SIG-M5 (cell line): ENCODE measurements around the gene SYNGAP1.
"Not testable (repeated sequence)": the region's sequence is repeated elsewhere in the genome, so short reads cannot be mapped to it uniquely, and the experiment has no call there.

ENCODE experiments used
- DNase-seq: peaks from one replicate; lab custom pipeline; 2025; lab: John Stamatoyannopoulos, UW

SYNGAP1 gene

DNA sequence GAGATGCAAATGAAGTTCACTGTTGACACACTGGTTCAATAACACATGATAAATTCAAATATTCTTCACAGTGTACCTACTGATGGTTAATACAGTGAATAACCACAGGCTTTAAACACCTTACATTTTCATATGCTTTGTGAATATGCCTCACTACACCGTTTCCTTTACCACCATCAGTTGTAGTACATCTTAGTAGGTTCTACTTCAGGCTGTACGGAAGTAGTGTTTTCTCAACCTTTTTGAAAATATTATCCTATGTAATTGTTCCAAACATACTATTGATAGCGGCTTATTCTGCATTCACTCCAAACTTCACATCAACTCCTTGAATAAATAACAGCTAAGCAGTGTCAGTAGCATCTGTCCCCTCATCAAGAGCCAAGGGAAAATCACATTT, 49.8 kb downstream of the SYNGAP1 start:
- DNase-seq, result no peak

DNA sequence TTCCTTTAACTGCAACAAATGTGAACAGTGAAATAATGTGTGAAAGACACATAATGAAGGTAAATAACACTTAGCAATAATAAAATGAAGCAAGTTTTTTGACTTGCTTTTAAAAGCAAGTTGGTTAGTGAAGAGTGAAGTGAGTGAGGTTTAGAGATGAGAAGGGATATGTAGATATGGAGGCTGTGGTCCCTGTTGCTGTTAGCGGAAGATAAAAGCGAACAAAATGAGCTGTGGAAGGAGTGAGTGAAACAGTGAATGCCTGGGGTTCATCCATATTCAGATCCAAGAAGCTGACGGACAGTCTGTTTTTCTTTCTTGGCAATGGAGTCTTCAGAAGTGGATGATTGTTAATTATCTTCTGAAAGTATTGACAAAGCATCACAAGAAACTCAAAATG, 58.0 kb downstream of the SYNGAP1 start:
- DNase-seq, result no peak

DNA sequence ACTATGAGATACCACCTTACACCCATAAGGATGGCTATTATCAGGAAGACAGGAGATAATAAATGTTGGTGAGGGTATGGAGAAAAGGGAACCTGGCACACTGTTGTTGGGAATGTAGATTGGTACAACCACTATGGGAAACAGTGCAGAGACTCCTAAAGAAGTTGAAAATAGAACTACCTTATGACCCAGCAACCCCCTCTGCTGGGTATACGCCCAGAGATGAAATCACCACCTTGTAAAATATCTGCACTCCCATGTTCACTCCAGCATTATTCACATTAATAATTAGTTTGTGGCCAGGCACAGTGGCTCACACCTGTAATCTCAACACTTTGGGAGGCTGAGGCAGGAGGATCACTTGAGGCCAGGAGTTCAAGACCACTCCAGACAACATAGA, 61.3 kb downstream of the SYNGAP1 start:
- no peak for DNase-seq

DNA sequence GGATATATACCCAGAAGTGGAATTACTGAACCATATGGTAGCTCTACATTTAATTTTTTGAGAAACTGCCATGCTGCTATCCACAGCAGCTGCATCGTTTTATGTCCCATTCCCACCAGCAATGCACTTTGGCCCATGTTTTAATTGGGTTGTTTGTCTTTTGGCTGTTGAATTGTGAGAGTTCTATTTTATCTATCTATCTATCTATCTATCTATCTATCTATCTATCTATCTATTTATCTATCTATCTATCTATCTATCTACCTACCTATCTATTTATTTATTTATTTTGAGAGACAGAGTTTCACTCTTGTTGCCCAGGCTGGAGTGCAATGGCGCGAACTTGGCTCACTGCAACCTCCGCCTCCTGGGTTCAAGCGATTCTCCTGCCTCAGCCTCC, 62.8 kb downstream of the SYNGAP1 start:
- not testable (repeated sequence) for DNase-seq

DNA sequence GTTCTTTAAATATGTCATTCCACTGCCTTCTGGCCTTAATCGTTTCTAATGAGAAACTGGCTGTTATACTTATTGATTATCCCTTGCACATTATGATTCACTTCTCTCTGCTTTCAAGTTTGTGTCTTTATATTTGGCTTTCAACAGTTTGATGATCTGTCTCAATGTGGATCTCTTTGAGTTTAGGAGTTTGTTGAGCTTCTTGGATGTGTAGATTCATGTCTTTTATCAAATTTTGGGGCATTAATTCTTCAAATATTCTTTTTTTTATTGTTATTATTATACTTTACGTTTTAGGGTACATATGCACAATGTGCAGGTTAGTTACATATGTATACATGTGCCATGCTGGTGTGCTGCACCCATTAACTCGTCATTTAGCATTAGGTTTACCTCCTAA, 63.8 kb downstream of the SYNGAP1 start:
- DNase-seq, result no peak

DNA sequence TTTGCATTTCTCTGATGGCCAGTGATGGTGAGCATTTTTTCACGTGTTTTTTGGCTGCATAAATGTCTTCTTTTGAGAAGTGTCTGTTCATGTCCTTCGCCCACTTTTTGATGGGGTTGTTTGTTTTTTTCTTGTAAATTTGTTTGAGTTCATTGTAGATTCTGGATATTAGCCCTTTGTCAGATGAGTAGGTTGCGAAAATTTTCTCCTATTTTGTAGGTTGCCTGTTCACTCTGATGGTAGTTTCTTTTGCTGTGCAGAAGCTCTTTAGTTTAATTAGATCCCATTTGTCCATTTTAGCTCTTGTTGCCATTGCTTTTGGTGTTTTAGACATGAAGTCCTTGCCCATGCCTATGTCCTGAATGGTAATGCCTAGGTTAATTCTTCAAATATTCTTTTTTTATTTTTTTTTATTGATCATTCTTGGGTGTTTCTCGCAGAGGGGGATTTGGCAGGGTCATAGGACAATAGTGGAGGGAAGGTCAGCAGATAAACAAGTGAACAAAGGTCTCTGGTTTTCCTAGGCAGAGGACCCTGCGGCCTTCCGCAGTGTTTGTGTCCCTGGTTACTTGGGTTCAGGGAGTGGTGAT, 64.9 kb downstream of the SYNGAP1 start:
- not testable (repeated sequence) for DNase-seq

DNA sequence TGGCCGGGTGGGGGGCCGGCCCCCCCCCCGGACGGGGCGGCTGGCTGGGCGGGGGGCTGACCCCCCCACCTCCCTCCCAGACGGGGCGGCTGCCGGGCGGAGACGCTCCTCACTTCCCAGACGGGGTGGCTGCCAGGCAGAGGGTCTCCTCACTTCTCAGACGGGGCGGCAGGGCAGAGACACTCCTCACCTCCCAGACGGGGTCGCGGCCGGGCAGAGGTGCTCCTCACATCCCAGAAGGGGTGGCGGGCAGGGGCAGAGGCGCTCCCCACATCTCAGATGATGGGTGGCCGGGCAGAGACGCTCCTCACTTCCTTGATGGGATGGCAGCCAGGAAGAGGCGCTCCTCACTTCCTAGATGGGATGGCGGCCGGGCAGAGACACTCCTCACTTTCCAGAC, 65.8 kb downstream of the SYNGAP1 start:
- not testable (repeated sequence) for DNase-seq

DNA sequence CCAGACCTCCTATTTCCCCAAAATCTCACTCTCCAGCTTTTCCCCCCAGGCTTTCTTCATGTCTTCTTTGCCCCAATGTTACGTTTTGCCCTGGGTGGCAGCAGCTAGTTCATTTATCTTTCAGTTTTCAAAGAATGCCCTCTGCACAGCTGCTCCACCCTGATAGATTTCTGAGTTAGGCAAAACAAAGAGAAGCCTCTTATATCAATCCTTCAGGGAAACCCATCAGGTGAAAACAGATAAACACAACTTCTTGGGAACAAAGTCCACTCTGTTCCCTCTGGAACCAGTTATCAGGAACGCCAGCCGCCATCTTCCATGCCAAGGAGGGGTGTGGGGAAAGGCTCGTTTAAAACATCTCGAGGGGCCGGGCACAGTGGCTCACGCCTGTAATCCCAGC, 68.5 kb downstream of the SYNGAP1 start:
- DNase-seq, result no peak

DNA sequence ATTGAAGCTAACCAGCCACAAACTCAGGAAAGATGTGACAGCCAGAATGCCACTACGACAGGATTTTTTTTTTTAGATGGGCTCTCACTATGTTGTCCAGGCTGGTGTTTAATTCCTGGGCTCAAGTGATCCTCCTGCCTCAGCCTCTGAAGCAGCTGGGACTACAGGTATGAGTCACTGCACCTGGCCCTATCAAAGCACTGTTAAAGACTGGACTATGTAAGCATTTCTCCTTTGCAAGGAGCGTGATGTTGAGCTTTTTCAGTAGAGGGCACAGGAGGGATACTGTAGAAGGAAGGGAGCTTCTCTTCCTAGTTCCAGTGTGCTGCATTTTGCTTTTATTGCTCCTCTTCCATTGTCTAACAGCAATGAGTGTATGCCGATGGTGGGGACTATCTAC, 70.3 kb downstream of the SYNGAP1 start:
- no peak for DNase-seq

DNA sequence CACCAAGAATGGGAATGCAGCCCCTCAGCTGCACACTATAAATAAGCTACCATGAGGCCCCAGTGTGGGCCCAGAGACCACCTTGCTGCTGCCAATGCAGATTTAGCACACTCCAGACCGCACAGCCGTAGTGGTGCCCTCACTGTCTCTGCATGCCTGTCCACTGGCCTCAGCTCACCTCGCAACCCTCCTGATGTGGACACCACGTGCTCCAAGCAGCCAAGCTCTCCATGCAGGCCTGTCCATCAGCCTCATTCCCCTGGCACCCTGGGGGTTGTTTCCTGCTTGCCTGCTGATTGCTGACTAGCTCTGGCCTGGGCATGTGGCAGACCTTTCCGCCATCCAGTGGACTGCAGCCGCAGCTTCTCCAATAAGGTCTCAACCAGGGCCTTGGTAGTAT, 70.8 kb downstream of the SYNGAP1 start:
- DNase-seq, result no peak

DNA sequence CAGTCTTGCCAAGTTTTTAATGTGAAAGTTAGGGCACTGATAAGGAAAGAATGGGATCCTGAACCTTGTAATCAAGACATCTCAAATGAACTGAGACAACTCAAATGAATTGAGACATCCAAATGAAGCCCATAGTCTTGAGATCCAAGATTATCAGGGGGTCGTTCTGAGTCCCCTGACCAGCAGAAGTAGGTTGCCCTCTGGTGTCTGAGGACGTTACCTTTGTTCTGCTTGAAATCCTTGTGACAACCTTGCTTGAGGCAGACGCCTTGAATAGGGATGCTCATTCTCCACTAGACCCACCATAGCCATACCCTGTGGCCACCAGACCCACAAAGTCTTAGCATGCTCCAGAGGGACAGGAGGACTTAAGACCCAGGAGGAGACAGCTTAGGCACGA, 72.2 kb downstream of the SYNGAP1 start:
- no peak for DNase-seq

DNA sequence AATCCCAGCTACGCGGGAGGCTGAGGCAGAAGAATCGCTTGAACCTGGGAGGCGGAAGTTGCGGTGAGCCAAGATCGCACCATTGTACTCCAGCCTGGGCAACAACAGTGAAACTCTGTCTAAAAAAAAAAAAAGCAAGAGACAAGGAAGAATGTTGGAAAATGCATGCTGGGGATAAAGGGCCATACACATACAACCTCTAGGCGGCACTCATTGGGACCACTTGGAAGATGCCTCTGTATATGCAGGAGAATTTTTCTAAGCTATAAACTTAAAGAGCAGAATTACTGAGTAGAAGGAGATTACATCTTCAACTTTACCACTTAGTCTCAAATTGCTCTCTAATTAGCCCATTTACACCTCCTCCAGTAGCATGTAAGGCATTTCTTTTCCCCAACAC, 77.3 kb downstream of the SYNGAP1 start:
- no peak for DNase-seq

DNA sequence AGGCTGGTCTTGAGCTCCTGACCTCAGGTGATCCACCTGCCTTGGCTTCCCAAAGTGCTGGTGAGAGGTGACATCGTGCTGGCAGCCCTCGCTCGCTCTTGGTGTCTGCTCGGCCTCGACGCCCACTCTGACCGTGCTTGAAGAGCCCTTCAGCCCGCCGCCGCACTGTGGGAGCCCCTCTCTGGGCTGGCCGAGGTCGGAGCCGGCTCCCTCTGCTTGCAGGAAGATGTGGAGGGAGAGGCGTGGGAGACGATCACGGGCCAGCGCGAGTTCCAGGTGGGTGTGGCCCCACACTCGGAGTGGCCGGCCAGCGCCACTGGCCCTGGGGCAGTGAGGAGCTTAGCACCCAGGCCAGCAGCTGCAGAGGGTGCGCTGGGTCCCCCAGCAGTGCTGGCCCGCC, 82.6 kb downstream of the SYNGAP1 start:
- no peak for DNase-seq

DNA sequence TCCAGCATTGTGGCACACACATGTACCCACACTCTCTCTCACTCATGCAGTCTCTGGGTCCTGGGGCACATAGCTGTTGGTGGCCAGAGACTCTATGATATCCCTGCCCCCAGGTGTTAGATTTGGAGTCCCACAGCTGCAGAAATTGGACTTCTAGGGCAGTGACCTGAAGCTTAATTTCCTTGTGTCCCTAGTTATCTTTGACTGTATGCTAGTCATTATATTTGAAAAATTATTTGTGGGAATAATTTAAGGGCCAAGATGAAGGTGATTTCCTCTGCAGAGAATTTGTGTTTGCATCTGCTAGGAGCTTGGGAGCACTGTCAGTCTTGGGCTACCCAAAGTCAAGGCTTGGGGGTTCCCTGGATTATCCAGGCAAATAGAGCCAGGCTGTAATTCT, 84.6 kb downstream of the SYNGAP1 start:
- no peak for DNase-seq
